Fibroblast of skin of left quadriceps (primary cell): ENCODE results near the gene WNT1.

Experiments
- DNase-seq, 2 experiments: peaks; one replicate each; pipeline ENCODE4 v3.0.0-alpha.2; 2013; ENCODE audit warnings: low read depth in 2 of 2

The WNT1 gene

DNA sequence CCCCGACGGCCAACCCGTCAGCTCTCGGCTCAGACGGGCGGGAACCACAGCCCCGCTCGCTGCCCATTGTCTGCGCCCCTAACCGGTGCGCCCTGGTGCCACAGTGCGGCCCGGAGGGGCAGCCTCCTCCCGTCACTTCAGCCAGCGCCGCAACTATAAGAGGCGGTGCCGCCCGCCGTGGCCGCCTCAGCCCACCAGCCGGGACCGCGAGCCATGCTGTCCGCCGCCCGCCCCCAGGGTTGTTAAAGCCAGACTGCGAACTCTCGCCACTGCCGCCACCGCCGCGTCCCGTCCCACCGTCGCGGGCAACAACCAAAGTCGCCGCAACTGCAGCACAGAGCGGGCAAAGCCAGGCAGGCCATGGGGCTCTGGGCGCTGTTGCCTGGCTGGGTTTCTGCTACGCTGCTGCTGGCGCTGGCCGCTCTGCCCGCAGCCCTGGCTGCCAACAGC is at the start of gene WNT1:
Gene WNT1 (plus strand): TSS at position 32 of the 450 bp plus-strand sequence. CDS start 329 bp downstream, at position 361.
- DNase-seq, result no peak

DNA sequence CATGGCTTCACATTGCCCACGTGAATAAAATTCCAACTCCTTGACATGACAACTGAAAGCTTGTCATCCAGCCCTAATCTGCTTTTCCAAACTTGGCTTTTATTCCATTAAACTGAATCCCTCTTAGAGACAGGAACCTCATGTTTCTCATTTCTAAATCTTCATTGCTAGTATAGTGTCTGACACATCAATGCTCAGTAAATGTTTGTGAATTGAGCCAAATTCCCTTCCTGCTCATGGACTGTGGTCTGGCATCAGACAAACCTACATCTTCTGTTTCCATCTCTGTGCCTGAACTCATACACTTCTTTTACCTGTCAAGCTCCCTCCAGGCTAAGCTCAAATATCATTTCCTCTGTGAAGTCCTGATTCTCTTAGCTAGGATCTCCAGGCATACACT is 48.6 kb upstream of the WNT1 start:
- no peak for DNase-seq

DNA sequence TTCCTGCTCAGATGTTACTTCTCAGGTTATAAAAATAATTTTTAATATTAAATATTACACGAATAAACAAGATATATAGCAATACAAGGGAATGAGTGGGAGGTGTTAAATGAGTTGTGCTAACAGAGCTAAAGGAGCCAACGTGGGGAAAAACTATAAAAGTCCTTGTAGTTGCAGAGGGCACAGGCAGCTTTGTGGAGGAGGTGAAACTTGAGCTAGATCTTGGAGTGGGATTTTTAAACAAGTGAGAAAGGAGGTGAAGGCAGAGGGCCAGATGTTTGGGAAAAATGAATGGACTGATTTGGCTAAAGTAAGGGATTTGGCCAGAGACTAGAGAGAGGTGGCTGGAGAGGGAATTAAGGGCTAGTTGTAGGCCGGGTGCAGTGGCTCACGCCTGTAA is 47.6 kb upstream of the WNT1 start:
- no peak for DNase-seq

DNA sequence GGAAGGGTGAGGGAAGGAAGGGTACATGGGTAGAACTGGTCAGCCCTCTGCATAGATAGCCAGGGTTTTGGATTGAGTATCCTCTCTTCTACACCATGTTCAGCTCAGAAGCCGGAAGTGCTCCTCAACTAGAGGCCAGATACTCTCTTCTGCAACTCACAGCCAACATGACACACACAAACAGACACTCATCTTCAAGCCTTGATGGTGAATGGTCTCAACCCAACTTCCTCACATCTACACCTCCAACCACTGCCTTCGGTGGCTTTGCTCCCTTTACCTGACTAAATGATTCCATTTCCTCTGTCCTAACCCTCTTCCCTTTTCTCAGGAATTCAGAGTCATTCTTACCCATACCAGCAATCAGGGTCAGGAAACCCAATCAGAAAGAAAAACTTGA is 45.2 kb upstream of the WNT1 start:
- no peak for DNase-seq

DNA sequence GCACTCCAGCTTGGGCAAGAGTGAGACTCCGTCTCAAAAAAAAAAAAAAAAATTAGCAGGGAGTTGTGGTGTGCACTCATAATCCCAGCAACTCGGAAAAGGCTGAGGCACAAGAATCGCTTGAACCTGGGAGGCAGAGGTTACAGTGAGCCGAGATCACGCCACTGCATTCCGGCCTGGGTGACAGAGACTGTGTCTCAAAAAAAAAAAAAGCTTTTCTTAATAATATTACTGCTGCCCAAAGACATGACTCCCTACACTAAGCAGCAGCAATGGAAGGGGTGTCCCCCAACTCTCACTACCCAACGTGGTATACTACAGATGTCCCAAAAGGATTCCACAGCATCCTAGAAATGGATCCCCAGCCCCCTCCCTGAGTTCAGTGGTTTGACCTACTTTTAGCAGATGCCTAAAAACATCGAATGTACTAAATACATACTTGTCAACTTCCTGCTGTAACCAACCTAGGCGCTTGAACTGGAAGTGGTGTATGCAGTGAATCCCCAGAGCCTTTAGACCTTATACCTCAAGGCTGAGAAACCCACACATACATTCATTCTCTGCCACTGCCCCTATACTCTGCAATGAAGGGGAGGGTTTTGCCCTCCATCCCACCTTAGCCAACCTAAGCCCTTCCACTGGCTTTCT is 44.3 kb upstream of the WNT1 start:
- DNase-seq, result no peak

DNA sequence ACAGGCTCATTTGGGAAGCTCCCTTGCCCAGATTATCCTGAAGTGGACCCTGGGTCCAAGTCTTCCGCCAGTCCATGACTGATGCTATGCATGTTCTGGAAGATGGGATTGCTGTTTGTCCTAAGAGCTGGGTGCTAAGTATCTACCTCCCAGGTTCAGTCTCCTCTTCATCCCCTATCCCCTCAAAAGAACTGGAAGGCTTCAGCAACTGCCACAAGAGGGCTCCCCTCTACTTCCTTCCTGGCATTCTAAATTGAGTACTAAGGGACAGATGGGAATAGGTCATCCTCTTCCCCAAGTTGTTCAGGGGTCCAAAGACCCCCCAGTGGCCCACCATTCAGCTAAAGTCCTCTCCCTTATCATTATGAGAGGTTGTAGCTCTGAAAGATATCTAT is 43.8 kb upstream of the WNT1 start:
- DNase-seq, result no peak

DNA sequence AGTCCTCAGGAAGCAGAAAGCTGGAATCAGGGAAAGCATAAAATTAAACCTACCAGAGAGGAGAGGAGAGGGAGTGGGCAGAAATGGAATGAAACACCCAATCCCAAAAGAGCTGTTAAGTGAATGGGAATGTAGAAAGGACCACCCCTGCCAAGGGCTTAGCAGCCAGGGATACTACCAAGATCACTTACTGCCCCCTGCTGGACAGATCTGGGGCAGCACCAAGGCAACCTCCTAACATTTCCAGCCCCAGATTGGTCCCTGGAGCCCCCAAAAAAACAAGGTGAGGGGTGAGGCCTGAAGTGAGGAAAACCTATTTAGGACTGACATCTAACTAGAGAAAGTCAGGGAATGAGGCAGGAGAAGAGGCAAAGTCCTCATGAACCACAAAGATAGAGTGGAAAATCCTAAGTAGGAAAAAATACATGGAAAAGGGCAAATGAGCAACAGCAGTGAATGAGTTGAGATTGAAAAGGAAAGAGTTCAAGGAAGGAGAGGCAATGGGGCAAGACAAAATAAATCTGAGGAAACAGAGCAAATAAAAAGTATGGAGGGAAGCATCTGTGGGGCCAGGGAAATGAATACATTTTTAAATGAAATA is 41.6 kb upstream of the WNT1 start:
- peak; percentile 31 to 42 for DNase-seq

DNA sequence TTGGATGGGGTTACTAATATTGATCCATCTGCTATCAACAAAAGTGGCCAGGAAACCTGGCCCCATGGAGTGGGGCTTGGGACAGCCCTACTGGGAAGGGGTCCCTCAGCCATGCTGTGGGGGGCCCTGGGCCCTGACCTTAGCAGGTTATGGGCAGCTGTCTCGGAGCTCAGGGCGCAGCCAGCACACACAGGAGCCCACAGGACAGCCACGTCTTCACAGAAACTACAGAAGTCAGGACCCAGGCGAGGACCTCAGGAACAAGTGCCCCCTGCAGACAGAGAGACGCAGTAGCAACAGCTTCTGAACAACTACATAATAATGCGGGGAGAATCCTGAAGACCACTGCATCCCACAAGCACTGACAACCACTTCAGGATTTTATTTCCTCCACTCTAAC is 41.0 kb upstream of the WNT1 start:
- no peak for DNase-seq

DNA sequence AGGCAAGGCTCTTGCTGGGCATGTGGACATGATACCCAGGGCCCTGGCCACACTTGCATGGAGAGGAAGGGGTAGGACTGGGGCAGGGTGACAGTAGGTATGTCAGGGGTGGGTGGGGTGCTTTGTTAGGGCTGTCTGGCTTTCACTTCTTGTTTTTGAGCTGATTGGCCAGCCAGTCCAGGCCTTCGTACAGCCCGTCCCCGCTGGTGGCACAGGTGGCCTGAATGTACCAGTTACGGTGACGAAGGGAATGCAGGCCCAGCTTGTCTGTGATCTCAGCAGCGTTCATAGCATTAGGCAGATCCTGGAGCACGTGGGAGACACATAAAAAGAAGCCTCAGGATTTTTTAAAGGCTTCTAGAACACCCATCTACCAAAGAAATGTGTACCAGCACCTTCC is 39.3 kb upstream of the WNT1 start:
- no peak for DNase-seq

DNA sequence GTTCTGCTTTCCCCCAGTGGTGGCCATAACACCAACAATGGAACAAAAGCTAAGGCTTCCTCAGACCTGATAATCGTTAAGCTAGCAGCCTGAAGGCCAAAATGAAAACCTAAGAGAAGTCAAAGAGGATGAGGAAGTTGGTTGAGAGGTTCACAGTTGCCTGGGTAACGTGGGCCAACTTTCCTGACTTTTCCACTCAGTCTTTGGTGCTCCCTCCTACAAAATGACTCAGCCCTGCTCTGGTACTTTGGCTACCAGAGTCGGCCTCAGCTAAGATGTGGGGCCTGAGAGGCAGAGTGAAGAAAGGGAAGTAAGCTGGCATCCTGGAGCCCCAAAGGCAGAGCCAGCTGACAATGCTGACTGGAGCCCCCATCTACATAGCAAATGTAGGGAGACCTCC is 37.9 kb upstream of the WNT1 start:
- DNase-seq, result no peak

DNA sequence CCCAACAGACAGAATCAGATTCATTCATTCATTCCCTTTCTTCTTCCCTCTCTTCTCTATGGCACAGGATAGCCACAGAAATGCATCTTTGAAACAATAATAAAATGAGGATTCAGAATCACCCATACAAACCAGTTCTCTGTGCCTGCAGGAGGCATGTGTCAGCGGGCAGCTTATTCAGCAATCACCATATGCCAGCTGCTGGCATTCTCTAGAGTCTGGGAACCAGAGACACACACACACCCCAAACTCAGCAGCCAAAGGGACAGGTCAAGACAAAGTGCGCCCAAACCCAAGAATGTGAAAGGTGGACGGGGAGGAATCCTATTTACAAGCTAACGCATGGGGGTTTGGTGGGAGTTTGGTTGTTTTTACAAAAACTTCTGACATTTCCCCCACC is 34.9 kb upstream of the WNT1 start:
- DNase-seq, result no peak

DNA sequence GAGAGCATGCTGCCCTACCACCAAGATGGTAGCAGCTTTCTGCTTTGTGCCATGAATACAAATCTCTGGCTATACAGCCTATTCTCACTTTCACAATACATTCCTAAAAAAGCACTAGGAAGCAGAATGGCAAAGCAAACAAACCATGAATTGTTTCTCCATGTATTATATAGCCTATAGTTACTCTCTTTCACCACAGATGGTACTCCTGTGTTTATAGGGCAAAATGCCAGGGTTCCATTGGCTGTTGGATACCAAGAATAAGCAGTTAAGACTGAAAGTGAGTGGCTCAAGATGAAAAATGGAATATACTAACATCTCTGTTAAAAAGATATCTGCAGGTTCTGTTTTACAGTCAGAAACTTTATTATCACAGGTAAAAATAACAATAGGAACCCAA is 31.9 kb upstream of the WNT1 start:
- DNase-seq, result no peak

DNA sequence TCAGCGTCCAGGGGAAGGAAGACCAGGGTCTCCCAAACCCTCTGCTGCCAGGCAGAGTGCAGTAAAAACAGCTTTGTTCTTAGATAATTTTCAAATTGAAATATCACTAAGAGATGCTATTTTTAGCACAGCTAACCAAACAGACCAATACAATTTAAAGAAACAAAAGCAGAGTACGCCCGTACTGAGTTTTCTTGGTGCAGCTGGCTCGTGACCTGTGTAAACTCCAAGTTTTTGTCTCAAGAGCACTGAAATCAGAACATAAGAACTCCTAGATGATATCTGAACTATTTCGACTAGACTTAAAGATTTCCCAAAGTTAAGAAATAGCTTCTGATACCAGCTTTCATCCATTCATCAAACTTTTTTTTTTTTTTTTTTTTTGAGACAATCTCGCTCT is 31.2 kb upstream of the WNT1 start:
- no peak for DNase-seq

DNA sequence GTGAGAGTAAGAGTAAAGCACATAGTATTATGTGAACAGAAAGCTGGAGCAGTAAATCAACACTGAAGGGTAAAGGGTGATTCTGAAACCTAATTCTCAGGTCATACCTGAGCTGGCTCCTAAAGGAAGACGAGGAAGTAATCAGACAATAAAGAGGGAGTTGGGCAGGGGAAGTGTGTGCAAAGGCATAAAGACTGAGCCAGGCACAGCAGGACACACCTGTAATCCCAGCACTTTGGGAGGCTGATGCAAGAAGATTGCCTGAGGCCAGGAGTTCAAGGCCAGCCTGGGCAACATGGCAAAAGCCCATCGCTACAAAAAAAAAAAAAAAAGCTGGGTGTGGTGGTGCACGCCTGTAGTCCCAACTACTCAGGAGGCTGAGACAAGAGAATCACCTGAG is 30.4 kb upstream of the WNT1 start:
- DNase-seq, result no peak

DNA sequence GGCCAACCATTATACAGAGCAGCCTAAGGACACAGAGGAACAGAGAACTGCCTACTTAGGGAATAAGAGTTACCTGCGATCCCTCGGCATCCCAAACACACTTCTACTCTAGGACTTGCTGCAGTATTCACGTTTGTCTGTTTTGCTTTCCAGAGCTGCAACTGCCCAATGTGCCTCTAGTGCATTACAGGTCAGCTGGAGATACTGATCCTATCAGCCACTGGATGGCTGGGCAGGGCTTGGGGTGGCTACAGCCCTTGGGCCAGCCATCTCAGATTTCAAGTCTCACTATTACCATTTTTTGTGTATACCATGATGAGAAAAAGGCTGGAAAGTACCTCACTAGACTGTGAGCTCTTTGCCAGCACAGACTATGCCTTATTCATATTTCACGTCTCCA is 25.4 kb upstream of the WNT1 start:
- DNase-seq, result no peak

DNA sequence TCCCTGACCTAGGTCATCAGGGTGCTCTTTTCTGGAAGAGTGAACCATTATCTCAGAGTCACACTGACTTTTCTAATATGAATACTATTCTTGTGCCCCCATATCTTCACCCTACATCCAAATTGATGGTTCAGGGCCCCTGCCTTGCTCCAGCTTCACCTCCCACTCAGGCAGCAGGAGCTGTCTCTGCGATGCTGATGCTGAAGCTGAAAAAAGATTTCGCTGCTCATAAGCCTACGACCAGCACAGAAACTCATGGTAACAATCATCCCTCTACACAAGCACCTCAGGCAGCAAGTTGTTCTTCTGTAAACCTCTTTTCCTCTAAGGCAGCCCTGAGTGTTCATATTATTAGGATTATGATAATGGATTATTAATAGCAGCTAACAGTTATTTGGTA is 24.1 kb upstream of the WNT1 start:
- no peak for DNase-seq

DNA sequence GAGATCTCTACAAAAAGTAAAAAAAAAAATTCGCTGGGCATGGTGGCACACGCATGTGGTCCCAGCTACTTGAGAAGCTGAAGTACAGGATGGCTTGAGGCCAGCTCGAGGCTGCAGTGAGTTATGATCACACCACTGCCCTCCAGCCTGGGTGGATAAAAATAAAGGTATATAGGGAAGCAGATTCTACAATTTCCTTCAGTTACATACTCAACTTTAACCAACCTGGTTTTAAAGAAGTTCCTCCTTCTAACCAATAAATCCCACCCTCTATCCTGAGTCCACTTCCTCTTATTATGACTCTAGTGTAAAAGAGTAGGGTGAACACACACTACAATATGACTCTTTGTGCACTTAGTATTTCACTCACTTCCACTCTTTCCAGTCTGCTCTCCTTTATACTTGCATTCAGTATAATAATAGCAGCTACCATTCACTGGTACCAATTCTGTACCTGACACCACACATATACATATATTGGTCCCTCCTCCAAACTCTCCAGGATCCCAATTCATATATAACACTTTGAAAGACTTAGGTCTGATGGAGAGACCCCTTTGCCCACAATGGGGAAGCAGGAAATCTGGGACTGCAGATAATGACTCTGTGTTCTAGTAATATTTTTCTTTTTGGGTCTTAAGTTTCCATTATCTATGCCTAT is 23.2 kb upstream of the WNT1 start:
- no peak for DNase-seq

DNA sequence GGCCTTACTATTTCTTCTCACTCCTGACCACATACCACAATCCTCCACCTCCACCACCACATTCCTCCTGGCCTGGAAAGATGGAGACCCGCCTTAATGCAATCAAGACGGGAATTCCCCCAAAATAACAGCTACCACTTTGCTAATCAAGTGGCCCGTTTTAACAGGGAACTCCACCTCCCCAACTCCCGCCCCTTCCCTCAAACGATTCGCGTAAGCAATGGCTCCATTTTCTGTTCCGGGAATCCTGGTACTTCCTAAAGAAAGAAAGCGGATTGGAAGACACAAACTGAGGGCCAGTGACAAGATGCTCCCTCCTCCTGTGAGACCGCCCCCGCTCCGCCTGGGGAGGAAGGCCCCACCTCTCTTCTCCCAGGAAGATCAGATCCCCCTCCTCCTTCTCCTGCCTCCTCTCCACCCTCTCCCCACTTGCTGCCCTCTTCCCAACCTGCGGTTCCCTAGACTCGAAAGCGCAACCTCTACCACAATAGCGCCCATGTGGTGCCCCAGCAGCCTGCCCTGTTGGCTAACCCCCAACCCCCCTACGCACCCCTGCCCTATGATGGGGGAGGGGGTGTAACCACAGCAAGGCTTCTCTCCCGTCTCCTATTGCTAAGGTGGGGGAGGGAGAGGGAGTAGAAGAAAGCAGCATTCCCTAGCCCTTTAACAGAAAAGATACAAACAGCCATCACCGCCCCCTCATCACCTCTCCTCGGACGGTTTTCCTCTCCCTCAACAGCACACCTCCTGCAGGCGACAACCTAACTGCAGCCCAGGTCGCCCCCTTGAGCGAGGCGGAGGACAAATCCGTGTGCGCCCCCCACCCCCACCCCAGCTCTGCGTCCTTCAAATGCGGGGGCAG is 21.6 kb upstream of the WNT1 start:
- peak; percentile 90 to 91 for DNase-seq

DNA sequence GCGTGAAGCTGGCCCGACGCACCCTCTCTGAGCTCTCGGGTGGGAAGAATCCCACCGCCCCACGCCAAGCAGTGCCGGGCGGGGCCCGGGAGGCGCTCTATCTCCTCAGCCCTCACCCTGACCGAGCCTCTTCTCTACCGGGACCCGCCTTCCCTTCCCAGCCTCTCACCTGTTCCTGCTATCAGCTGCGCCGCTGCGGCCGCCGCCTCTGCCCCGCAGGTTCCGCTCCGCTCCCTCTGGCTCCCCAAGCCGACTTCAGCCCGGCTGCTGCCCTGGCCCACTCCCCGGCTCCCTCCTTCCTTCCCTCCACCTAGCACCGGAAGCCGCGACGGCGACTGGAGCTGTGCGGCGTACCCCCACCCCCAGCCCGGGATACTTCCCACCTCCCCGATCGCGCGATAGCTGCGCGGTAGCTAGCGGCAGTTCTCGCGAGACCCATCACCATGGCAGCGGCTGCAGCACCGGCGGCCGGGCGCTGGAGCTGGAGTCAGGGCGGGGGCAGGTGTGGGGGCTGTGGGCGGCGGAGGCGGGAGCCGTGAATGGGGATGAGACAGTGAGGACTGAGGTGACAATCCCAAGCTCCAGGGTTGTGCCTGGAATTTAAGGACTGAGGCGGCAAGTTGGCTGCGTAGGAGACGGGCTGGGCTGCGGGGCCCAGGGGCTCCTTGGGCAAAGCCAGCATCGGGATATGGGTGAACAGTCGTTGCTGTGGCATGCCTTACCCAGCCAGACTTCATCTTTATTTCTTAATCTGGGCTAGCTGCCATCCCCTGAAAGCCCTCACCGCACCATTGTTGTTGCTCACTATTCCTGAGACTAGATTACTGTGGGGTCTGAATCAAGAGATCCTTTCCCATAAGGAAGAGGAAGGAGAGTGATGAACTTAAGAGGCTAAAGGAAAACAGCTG is 20.7 kb upstream of the WNT1 start, which contains the start of gene ARF3:
Gene ARF3 (minus strand): TSS at position 347 of the 908 bp plus-strand sequence. CDS start 16,392 bp downstream, outside the sequence.
- DNase-seq, result peak; percentile 81 to 86

DNA sequence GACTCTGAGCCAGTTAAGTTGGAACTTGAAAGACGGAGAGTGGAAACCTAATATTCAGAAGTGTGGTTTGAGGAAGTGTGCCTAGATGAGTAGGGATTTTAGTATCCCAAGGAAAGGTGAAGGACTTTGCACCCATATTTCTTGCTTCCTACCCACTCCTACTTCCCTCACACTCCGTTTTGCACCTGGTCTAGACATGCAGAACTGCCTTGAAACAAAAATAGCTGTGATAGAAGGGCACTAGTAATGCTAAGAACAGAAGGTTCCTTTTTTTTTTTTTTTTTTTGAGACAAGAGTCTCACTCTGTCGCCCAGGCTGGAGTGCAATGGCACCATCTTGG is 20.1 kb upstream of the WNT1 start:
- DNase-seq, result no peak

DNA sequence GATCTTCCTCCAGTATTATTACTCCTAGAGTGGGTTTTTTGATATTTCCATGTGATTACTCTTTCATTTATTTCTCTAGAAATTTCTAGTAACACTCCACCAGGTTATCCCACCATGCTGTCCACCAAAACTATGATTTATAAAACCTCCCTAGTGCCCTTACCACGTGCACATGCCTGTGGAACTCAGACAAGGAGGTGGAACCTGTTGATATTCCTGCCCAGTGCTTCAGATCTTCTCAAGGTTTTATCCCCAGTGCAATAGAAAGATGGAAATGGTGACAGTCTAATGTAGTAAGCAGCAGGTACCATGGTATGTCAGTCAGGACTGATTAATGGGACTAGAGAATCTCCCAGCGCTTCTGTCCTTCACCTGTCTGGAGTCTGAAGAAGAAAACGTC is 17.3 kb upstream of the WNT1 start:
- no peak for DNase-seq
